ENCODE measurements around the gene GPER1.

GRCh38 chr7:1066242-1066588, 21.7 kb upstream of the GPER1 start:
- TF ChIP-seq CTCF (IDR thresholded peaks at IDR 0.05), result no peak
- TF ChIP-seq EZH2 (IDR thresholded peaks at IDR 0.05), result no peak
